Osteocyte (in vitro differentiated cells): ENCODE results near the gene TMEM170A. TPM values are rescaled to one million over a fixed set of nuclear protein-coding genes. Genes with fewer than 3 reads are reported as not detected.

Source experiments
- DNase-seq: peaks from one replicate; pipeline ENCODE4 v3.0.0; 2021; ENCODE audit warnings: mixed read lengths; ENCODE audit not compliant: unreplicated experiment; ENCODE audit errors: extremely low spot score
- H3K27ac Mint-ChIP-seq: one replicate; pipeline ENCODE4 v1.8.0; 2021; ENCODE audit warnings: mild to moderate bottlenecking, mixed read lengths; ENCODE audit not compliant: unreplicated experiment
- H3K27me3 Mint-ChIP-seq: one replicate; pipeline ENCODE4 v1.8.0; 2021; ENCODE audit warnings: mixed read lengths; ENCODE audit not compliant: unreplicated experiment
- H3K36me3 Mint-ChIP-seq: one replicate; pipeline ENCODE4 v1.8.0; 2021; ENCODE audit warnings: mixed read lengths; ENCODE audit not compliant: unreplicated experiment
- H3K4me1 Mint-ChIP-seq: one replicate; pipeline ENCODE4 v1.8.0; 2021; ENCODE audit warnings: mixed read lengths; ENCODE audit not compliant: unreplicated experiment
- H3K4me3 Mint-ChIP-seq: one replicate; pipeline ENCODE4 v1.8.0; 2021; ENCODE audit warnings: mild to moderate bottlenecking, moderate library complexity, mixed read lengths; ENCODE audit not compliant: unreplicated experiment
- H3K9me3 Mint-ChIP-seq: one replicate; pipeline ENCODE4 v1.8.0; 2021; ENCODE audit warnings: mixed read lengths; ENCODE audit not compliant: unreplicated experiment
- CTCF ChIP-seq: fragments of 200-600 bp; sonication (generic); IDR thresholded peaks from 2 replicates; pipeline ENCODE4 v1.5.0; 2021; ENCODE audit warnings: antibody characterized with exemption, mild to moderate bottlenecking, moderate library complexity
- total RNA-seq: library from RNA; stranded (reverse); gene quantifications from 2 replicates; pipeline ENCODE4 v1.2.1, GENCODE V29; 2021

TMEM170A gene
- total RNA-seq, 1 donor from 2014 or later, result 13.9 TPM

DNA sequence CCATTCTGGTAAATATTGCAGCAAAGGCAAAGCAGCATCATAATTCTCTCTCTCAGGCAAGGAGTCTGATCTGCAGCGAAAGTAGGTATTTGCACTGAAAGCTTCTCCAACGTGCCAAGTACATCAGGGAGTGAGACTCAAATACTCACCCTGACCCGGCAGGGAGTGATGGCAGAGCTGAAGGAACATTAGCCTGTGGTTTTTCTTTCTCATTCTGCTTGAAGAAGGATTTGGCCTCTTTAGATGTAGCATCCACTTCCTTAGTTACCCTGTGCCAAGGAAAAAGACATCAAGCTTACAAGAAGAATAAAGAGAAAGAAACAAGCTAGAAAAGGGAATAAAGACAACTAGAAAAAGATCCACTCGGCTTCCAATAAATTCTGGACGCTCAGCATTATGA lies 69.5 kb downstream of the TMEM170A start:
- no peak for DNase-seq
- peak overlapping the region; percentile 6 for H3K27ac Mint-ChIP-seq
- no peaks in the 10 kb centered on the region for H3K9me3 Mint-ChIP-seq
- no peaks in the 10 kb centered on the region for H3K27me3 Mint-ChIP-seq
- H3K4me3 Mint-ChIP-seq, result no peak overlapping the region
- H3K36me3 Mint-ChIP-seq, result peaks cover 24% of the 10 kb centered on the region
- peaks cover 17% of the 10 kb centered on the region for H3K4me1 Mint-ChIP-seq
- TF ChIP-seq CTCF, result no peak

Other genes starting within 250 kb of the TMEM170A start
- gene CTRB1, start 245.7 kb downstream of the TMEM170A start, total RNA-seq, result not detected in 2 replicates
- gene BCAR1, start 213.1 kb downstream of the TMEM170A start, total RNA-seq, result 126 and 138 TPM in 2 replicates
- gene CFDP1, start 31.2 kb downstream of the TMEM170A start, total RNA-seq, result 62.4 and 65.6 TPM in 2 replicates
- gene CHST6, start 30.8 kb upstream of the TMEM170A start, total RNA-seq, result 0.43 and 0.55 TPM in 2 replicates
- 0.27 TPM in 1 of 2 replicates, not detected in the other for gene CHST5, start 71.4 kb upstream of the TMEM170A start, total RNA-seq
- 8.3 and 8.4 TPM in 2 replicates for gene TMEM231, start 91.6 kb upstream of the TMEM170A start, total RNA-seq
- gene GABARAPL2, start 101.7 kb upstream of the TMEM170A start, total RNA-seq, result 84.6 and 90.3 TPM in 2 replicates
- 55.0 and 55.9 TPM in 2 replicates for gene ADAT1, start 158.6 kb upstream of the TMEM170A start, total RNA-seq
- gene KARS1, start 183.0 kb upstream of the TMEM170A start, total RNA-seq, result 104 and 108 TPM in 2 replicates
- gene TERF2IP, start 183.1 kb upstream of the TMEM170A start, total RNA-seq, result 65.8 and 66.4 TPM in 2 replicates
- gene CPHXL2, start 212.3 kb upstream of the TMEM170A start, total RNA-seq, result not detected in 2 replicates
- not detected in 2 replicates for gene DUXB, start 236.8 kb upstream of the TMEM170A start, total RNA-seq